Right cardiac atrium (tissue), 5 donors: ENCODE results near the gene GBX1. TPM values are rescaled to one million over a fixed set of nuclear protein-coding genes. Genes with fewer than 3 reads are reported as not detected.
A peak's percentile ranks its signal among the peaks of the same experiment; 100 is the strongest.

Source experiments
- ATAC-seq, 2 donors: fragments of 200-7000 bp; cut with Tn5 transposase; one replicate each; pipeline versions ENCODE4 v1.8.0 to v1.9.1; 2020; ENCODE audit warnings: moderate library complexity in 2 of 2, mild to moderate bottlenecking in 1 of 2
- DNase-seq, 3 donors: peaks; one replicate each; pipeline ENCODE4 v3.0.0-alpha.2; 2020
- H3K27ac ChIP-seq: one replicate; pipeline ENCODE4 v1.5.1; 2013; ENCODE audit warnings: mild to moderate bottlenecking, low read length, control low read depth, moderate library complexity
- H3K27me3 ChIP-seq: one replicate; pipeline ENCODE4 v1.6.1; 2013; ENCODE audit not compliant: control insufficient read depth, insufficient read depth
- H3K4me1 ChIP-seq: one replicate; pipeline ENCODE4 v1.6.1; 2013; ENCODE audit warnings: low read length; ENCODE audit not compliant: control insufficient read depth, insufficient read depth
- H3K4me3 ChIP-seq: one replicate; pipeline ENCODE4 v1.5.1; 2013; ENCODE audit warnings: low read length, control low read depth
- H3K9me3 ChIP-seq: one replicate; pipeline ENCODE4 v1.6.1; 2013; ENCODE audit warnings: low read length; ENCODE audit not compliant: control insufficient read depth
- WGBS: extraction: QIAGEN DNeasy Blood & Tissue Kit; methylation state at CpG from one replicate; pipeline ENCODE4 v1.1.7; 2013; 5-methylcytosine and 5-hydroxymethylcytosine counted together
- intact Hi-C, 4 donors: fragments of 100-400 bp; cut with DNase I; formaldehyde crosslinking; loops; one replicate each; pipeline versions ENCODE4 v1.11.0 to v1.14.0; 2022 to 2023
- polyA plus RNA-seq: library from polyadenylated mRNA; stranded (reverse); fragments of 200-250 nt; gene quantifications from one replicate; pipeline ENCODE4 v1.2.3, GENCODE V29; 2013
- total RNA-seq, 4 donors: library from RNA; stranded (reverse); fragmentation: NEBNext Ultra II Directional; extraction: Animal tissue kit (Norgen Biotek cat#: 25700); gene quantifications; one replicate each; pipeline ENCODE4 v1.2.1, GENCODE V29; 2021
- donor health status: healthy with polysubstance abuse.
- donor health status: DM: no; HTN: yes; CAD: no.
- donor health status: DM: no; HTN: no; CAD: no.
- donor health status: DM: no; HTN: yes; CAD: no; lungs with severe emphysema.
- donor health status: DM: yes; HTN: yes; CAD: no.

Gene GBX1
- total and polyA plus RNA-seq, 5 donors = 0.14 to 1.0 (median 0.40) TPM; not detected in 2

- ATAC-seq = no peak
These were observed 39.4 kb upstream of the GBX1 start for GRCh38 chr7:151206914-151207313.

GRCh38 chr7:151205730-151206129 is 38.2 kb upstream of the GBX1 start:
- H3K9me3 ChIP-seq = no peaks in the 10 kb centered on the region
- H3K4me3 ChIP-seq = no peak overlapping the region
- intact Hi-C loops = no loop called here
- H3K27ac ChIP-seq = no peak overlapping the region
- no peaks in the 10 kb centered on the region for H3K27me3 ChIP-seq
- DNase-seq (no peak), ATAC-seq (no peak)
- WGBS = 65% methylated on average over 6 of the region's 6 CpGs
- H3K4me1 ChIP-seq = no peaks in the 10 kb centered on the region

More at GRCh38 chr7:151206914-151207313, 39.4 kb upstream of the GBX1 start:
- no peaks in the 10 kb centered on the region for H3K4me1 ChIP-seq
- no peak overlapping the region for H3K27ac ChIP-seq
- no peak overlapping the region for H3K4me3 ChIP-seq
- whole genome bisulfite sequencing = 58% methylated on average over 9 of the region's 9 CpGs
- intact Hi-C loops = no loop called here
- H3K27me3 ChIP-seq = no peaks in the 10 kb centered on the region
- no peak for DNase-seq
- no peaks in the 10 kb centered on the region for H3K9me3 ChIP-seq

DNA sequence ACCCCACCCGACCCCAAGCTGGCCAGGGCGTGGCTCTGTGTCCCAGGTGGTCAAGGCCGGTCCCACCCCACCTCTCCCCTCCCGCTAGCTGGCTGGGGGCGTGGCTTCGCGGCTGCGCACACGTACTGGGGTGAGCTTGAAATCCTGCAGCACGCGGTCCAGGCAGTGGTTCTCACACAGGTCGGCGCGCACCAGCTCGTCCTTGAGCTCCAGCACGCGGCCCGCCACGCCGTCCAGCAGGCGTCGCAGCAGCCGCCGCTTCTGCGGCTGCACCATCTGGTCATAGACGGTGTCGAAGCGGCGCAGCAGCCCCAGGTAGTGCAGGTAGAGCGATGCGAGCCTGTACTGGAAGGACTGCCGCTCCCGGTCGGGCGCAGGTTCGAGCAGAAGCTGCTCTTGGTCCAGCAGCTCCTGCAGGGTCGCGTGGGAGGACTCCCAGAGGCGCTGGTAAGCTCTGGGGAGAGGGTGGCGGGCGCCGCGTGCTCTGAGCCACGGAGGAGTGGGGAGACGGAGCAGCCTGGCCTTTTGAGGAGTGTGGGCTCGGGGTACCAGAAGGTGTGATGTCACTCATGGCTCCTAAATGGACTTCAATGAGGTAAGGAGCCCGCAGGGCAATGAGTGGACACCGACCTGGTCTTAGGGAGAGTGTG is 37.0 kb upstream of the GBX1 start:
- intact Hi-C loops = no loop called here
- H3K27ac ChIP-seq = no peak overlapping the region
- DNase-seq = no peak
- H3K4me3 ChIP-seq = no peak overlapping the region
- no peak for ATAC-seq
- H3K9me3 ChIP-seq = no peaks in the 10 kb centered on the region
- no peaks in the 10 kb centered on the region for H3K4me1 ChIP-seq
- H3K27me3 ChIP-seq = no peaks in the 10 kb centered on the region
- WGBS = 73% methylated on average over 48 of the region's 48 CpGs

DNA sequence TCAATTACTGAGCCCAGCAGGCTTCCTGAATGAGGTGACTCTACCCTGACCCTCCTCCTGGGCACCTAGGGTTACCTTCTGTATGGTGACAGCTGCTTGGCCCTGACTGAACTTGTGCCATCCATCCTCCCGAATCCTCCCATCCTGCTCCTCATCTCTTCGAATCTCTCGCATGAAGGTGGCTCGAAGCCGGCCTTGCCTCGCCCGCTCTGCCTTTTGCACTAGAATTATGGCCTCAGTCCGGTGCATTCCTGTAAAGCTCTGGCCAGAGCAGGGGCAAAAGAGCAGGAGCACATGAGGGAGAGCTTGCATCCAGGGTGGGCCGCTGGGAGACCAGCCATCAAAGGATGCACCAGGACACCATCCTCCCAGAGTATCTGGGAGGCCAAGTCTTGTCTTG is 35.3 kb upstream of the GBX1 start:
- WGBS = 93% methylated on average over 9 of the region's 9 CpGs
- Histone ChIP-seq H3K4me3 (no peak overlapping the region), H3K4me1 (no peaks in the 10 kb centered on the region), H3K27me3 (no peaks in the 10 kb centered on the region), H3K9me3 (no peaks in the 10 kb centered on the region), H3K27ac (no peak overlapping the region)
- intact Hi-C loops = no loop called here
- ATAC-seq = no peak
- DNase-seq = no peak

DNA sequence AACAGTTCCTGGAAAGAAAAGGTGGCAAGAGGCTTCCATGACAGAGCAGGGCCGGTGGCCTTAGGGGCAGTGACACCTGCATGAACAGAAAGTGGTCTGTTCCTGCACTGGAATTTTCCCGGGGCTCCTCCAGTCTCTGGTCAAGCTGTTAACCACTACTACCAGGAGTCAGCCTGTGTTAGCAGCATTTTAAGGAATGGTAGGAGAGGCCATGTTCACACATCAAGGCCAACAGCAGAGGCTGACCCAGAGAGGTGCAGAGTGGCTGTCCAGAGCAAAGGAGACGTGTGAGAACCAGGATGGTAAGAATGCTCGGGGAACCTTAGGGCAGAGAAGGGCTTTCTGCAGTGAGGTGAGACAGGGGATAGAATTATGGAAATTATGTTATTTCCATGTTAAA is 34.3 kb upstream of the GBX1 start:
- H3K4me1 ChIP-seq = no peaks in the 10 kb centered on the region
- ATAC-seq (no peak), DNase-seq (no peak)
- H3K27me3 ChIP-seq = no peaks in the 10 kb centered on the region
- 86% methylated on average over 4 of the region's 4 CpGs for WGBS
- H3K27ac ChIP-seq = no peak overlapping the region
- H3K4me3 ChIP-seq = no peak overlapping the region
- no peaks in the 10 kb centered on the region for H3K9me3 ChIP-seq
- intact Hi-C loops = no loop called here

DNA sequence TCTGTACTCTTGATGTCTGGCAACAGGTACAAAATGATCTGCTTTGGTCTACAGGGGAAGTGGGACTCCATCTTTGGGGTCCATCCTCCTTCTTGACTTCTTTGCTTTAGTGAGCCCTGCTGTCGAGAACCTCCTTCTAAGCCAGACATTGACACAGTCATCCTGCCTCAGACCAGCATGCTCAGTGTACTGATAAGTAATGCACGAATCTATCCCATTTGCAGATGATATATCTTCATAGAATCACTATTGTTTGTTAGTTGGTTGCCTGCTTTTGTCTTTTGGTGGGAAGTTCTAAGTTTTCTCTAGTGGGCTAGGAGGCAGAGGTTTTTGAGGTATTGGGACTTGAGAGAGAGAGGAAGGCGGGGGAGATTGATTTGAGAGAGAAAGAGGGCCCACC is 33.9 kb upstream of the GBX1 start:
- intact Hi-C loops = no loop called here
- Histone ChIP-seq H3K4me1 (no peaks in the 10 kb centered on the region), H3K4me3 (no peak overlapping the region), H3K27me3 (no peaks in the 10 kb centered on the region), H3K9me3 (no peaks in the 10 kb centered on the region), H3K27ac (no peak overlapping the region)
- ATAC-seq = no peak
- 86% methylated on average over 3 of the region's 3 CpGs for WGBS
- no peak for DNase-seq

DNA sequence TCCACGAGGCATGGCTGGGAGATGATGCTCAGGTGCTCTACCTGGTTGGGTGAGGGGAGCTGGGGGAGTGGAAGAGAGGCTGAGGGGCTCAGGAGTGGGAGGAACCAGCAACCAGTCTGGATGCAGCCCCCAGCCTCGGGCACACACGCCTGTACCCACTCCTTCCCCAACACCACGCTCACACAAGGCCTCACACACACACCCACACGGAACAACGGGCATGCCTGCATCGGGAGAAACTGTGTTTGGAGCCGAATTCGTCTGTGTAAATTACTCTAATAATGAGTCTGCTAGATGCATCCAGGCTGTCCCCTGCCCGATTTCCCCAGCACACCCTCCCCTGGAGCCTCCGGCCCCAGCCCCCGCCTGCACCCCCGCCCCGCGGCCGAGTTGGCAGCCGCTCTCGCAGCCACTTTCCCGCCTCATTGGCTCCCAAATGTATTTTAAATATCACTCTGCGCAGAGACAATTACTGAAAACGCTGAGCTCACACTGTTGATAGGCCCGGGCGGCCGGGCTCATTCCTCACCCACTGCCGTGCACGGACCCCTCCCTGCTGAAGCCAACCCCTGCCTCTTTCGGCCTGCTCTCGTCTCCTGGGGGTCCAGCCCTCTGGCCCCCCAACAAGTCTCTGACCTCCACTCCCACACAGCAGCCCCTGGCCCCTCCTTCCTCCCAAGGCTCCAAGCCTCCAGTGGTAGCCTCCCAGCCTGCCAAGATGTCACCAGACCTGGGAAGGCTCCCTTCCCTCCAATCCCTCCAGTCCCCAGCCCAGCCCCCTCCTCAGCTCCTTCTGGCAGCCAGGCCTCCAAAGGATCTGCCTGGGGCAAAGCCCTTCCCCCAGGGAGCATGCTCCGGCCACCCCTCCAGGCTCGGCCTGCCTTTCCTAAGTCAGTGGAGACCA is 31.7 kb upstream of the GBX1 start:
- Histone ChIP-seq H3K9me3 (no peaks in the 10 kb centered on the region), H3K27ac (no peak overlapping the region), H3K4me1 (no peaks in the 10 kb centered on the region), H3K27me3 (no peaks in the 10 kb centered on the region), H3K4me3 (no peak overlapping the region)
- WGBS = 48% methylated on average over 30 of the region's 30 CpGs
- intact Hi-C loops = no loop called here
- peak in 2 of 3 donors; percentile 71 to 74 for DNase-seq
- peak; percentile 8 to 42 for ATAC-seq

- Histone ChIP-seq H3K9me3 (no peaks in the 10 kb centered on the region), H3K4me1 (no peaks in the 10 kb centered on the region), H3K4me3 (no peak overlapping the region), H3K27me3 (no peaks in the 10 kb centered on the region), H3K27ac (no peak overlapping the region)
- ATAC-seq = no peak
- DNase-seq = no peak
- intact Hi-C loops = no loop called here
These were observed 30.4 kb upstream of the GBX1 start for GRCh38 chr7:151197932-151198331.

GRCh38 chr7:151195616-151196450 is 28.3 kb upstream of the GBX1 start:
- H3K4me3 ChIP-seq = no peak overlapping the region
- intact Hi-C loops = no loop called here
- WGBS = 54% methylated on average over 19 of the region's 19 CpGs

DNA sequence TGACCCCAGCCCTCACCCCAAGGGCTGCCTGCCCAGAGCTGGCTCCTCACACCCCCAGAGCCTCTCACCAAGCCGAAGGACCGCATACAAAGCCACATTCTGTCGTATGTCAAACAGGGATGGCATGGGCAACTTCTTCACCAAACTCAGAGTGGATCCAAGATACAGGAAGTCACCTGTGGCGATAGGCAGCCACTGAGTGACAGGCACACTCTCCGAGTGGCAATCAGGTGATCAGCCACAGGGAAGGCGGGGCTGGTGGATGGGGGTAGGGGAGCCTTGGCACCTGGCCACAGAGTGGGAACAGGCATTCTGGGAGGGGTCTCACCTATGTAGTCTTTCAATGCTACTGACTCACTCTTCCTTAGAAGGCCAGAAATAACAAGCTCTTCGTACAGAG is 26.7 kb upstream of the GBX1 start:
- intact Hi-C loops = no loop called here
- no peak overlapping the region for H3K27ac ChIP-seq
- no peak overlapping the region for H3K4me3 ChIP-seq
- no peaks in the 10 kb centered on the region for H3K4me1 ChIP-seq
- WGBS = 76% methylated on average over 7 of the region's 7 CpGs
- ATAC-seq (no peak), DNase-seq (no peak)
- H3K27me3 ChIP-seq = no peaks in the 10 kb centered on the region
- H3K9me3 ChIP-seq = no peaks in the 10 kb centered on the region

More at GRCh38 chr7:151195616-151196450, 28.3 kb upstream of the GBX1 start:
- DNase-seq (peak in 2 of 3 donors; percentile 3 to 36), ATAC-seq (no peak)
- Histone ChIP-seq H3K27me3 (no peaks in the 10 kb centered on the region), H3K4me1 (no peaks in the 10 kb centered on the region), H3K27ac (no peak overlapping the region), H3K9me3 (no peaks in the 10 kb centered on the region)
